GM10266 (cell line): ENCODE measurements around the gene SLC5A1.
"Not testable (repeated sequence)": the region's sequence is repeated elsewhere in the genome, so short reads cannot be mapped to it uniquely, and the experiment has no call there.

ENCODE experiments used
- DNase-seq: peaks from one replicate; pipeline ENCODE4 v3.0.0; 2012; ENCODE audit errors: extremely low spot score
- TF ChIP-seq, protein P1 (sequence below): IDR thresholded peaks from 2 replicates; pipeline ENCODE4 v1.5.1; 2012; ENCODE audit warnings: mild to moderate bottlenecking, low read depth; ENCODE audit not compliant: control insufficient read depth, insufficient read depth; ENCODE audit errors: missing control alignments

SLC5A1 gene

DNA sequence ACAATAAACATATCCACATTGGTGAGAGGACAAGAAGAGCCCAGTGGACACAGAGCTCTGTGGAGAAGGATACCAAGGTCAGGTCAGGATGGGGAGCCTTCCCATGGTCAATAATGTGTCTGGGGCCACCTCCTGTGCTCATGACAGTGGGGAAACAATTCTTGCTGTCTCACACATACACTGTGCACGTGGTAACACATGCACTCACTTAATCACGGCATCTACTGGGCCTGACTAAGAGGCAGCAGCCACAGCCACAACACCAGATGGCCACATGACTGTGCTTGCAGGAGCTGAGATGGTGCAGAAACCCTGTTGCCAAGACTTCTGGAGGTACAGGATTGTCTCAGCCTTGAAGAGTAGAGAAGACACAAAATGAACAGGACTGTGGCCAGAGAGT is 87.4 kb downstream of the SLC5A1 start:
- no peak for DNase-seq
- TF ChIP-seq, protein P1, sequence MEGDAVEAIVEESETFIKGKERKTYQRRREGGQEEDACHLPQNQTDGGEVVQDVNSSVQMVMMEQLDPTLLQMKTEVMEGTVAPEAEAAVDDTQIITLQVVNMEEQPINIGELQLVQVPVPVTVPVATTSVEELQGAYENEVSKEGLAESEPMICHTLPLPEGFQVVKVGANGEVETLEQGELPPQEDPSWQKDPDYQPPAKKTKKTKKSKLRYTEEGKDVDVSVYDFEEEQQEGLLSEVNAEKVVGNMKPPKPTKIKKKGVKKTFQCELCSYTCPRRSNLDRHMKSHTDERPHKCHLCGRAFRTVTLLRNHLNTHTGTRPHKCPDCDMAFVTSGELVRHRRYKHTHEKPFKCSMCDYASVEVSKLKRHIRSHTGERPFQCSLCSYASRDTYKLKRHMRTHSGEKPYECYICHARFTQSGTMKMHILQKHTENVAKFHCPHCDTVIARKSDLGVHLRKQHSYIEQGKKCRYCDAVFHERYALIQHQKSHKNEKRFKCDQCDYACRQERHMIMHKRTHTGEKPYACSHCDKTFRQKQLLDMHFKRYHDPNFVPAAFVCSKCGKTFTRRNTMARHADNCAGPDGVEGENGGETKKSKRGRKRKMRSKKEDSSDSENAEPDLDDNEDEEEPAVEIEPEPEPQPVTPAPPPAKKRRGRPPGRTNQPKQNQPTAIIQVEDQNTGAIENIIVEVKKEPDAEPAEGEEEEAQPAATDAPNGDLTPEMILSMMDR: no peak

DNA sequence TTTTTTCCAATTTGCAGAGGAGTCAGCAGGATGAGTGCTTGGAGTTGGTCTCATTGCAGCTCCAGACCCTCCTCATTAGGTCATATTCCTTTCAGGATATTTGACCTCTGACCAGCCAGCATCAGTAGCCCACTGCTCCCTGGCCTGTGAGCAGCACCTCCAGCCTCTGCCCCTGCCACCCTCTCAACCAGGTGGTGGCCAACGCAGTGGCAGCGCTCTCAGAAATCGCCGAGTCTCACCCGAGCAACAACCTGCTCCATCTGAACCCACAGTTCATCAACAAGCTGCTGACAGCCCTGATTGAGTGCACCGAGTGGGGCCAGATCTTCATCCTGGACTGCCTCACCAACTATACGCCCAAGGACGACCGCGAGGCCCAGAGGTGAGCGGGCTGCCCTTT is 89.1 kb downstream of the SLC5A1 start:
- no peak for DNase-seq
- TF ChIP-seq, protein P1: no peak

DNA sequence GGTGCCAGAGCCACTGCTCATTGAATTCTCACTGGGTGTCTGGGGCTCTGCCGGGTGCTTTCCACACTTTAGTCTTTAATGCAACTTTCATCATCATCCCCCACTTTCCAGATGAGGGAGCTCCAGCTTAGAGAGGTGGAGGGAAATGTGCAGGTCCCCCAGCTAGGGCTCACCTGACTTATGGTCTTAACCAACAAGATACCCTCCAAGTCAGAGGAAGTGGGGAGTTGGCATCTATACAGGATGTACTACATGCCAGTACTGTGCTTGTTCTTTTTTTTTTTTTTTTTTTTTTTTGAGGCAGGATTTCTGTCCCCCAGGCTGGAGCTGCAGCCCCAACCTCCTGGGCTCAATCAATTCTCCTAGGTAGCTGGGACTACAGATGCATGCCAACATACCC is 89.7 kb downstream of the SLC5A1 start:
- DNase-seq: no peak
- TF ChIP-seq, protein P1: no peak

DNA sequence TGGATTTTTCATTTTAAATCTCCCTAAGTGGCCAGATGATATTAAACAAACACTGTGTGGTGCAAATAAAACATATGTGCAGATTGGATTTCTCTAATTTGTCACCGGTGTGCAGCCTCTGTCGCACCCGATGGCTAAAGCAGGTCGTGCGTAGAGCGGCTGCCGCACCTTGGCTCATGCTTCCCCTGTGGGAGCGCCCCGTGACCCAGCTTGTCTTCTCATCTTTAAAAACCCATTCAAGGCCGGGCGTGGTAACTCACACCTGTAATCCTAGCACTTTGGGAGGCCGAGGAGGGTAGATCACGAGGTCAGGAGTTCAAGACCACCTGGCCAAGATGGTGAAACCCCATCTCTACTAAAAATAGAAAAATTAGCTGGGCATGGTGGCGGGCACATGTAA is 91.7 kb downstream of the SLC5A1 start:
- not testable (repeated sequence) for DNase-seq

DNA sequence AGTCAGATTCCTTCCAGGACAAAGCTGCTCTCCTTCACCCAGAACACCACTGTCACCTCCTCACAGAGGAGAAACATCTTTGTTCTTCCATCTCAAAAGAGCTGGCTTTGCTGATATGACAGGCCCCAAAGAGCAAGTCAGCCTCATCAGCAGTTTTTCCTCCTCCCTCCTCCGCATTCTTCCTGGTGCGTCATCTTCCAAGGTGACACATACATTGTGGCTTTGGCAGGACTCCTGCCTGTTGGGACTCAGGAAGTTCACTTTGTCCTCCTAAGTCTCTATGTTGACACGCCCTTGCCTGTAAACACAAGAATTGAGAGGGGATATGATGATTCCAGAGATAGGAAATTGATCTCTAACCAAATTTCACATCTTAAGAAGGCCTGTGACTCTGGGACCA is 92.9 kb downstream of the SLC5A1 start:
- not testable (repeated sequence) for DNase-seq

DNA sequence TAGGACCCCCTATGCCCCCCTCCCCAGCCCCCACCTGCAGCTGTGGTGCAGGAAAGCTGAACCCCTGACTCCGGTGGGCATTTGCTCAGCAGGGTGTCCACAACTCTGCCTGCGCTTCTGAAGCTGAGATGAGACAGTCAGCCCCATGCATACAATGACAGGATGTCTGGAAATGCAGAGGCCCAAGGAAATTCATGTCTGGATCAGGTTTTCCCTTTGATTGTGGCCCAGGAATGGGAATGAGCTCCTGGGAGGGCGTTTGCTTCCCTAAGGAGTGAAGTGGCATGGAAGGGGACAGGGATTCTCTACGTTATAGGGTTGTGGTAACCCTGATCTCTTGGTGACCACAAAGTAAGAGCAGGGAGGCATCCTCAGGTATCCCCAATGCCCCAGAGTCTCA is 93.8 kb downstream of the SLC5A1 start:
- DNase-seq: not testable (repeated sequence)

DNA sequence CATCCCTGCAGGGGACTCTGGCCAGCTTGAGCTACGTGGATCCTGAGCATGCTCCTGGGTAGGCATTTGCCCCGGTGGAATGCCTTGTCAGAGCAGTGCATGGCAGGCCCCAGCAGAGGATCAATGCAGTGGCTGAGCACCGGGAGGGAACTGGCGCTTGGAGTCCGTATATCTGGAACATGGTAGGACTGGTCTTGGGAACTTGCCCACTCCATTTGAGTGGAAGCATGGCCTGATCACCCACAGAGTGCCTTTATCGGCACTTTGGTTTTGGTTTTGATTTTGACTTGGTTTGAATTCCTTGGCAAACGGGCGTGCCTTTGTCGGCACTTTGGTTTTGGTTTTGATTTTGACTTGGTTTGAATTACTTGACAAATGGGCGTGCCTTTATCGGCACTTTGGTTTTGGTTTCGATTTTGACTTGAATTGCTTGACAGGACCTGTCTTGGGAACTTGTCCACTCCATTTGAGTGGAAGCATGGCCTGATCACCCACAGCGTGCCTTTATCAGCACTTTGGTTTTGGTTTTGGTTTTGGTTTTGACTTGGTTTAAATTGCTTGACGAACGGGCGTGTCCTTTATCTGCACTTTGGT is 94.8 kb downstream of the SLC5A1 start:
- DNase-seq: peak; percentile 38

DNA sequence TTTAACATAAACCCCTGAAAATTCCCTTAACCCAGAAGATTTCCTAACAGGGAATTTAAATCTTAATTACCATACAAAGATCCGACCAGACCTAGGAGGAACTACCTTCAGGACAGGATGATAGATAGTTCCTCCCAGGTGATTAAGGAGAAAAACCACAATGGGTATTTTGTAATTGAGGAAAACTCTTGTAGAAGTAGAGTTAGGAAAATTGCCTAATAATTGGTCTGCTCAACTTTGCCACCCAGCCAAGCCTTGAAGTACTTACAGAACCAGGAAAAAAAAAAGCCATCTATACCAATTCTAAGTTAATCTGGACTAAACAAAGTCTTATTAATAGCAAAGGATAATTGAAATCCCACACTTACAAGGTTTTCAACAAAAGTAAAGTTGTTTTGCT is 95.5 kb downstream of the SLC5A1 start:
- DNase-seq: not testable (repeated sequence)

DNA sequence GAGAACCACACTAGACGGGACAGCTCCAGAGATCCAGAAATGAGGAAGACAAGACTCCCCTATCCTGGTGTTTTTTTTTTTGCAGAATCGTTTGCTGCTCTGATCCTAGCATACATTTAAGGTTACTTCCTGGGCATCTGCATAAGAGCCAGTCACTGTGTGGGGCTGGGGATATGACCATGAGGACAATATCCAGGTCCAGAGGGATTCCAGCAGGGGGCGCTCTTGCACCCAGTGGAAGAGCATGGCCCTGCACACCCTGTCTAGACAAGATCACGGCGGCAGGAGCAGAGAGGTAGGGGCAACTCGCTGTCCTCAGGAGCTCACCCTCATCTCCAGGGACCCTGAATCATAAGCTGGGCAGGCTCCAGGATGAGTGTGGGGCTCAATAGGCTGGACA is 97.6 kb downstream of the SLC5A1 start:
- TF ChIP-seq, protein P1: peak; percentile 18
- not testable (repeated sequence) for DNase-seq

DNA sequence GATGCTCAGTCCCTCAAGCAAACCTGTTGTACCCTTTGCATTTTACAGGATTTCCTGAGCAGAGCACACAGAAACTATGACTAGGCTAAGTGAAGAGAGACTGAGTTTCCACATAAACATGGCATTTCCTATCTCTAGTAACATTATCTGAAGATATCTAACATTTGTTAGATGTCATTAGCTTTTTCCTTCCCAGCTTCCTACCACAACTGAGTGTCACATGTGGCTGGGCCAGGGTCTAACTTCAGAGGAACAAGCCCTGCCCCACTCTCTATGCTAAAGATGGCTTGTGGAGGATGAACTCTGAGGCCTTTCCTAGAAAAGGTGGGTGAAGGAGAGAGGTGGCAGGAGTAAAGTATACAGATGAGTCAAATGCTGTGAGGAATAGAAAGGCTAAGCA is 99.5 kb downstream of the SLC5A1 start:
- TF ChIP-seq, protein P1: no peak
- DNase-seq: no peak
